Activated T-helper 9 cell treated with anti-CD3 and anti-CD28 coated beads, Interleukin-2, amount 50 U/mL, for 16 hours (primary cell): Measurements from ENCODE around the gene ZNF425.
"Not testable (repeated sequence)": the region's sequence is repeated elsewhere in the genome, so short reads cannot be mapped to it uniquely, and the experiment has no call there.

Experiments used
- DNase-seq: peaks from one replicate; pipeline ENCODE4 v3.0.0-alpha.2; 2020; ENCODE audit warnings: low read depth

Gene ZNF425, protein sequence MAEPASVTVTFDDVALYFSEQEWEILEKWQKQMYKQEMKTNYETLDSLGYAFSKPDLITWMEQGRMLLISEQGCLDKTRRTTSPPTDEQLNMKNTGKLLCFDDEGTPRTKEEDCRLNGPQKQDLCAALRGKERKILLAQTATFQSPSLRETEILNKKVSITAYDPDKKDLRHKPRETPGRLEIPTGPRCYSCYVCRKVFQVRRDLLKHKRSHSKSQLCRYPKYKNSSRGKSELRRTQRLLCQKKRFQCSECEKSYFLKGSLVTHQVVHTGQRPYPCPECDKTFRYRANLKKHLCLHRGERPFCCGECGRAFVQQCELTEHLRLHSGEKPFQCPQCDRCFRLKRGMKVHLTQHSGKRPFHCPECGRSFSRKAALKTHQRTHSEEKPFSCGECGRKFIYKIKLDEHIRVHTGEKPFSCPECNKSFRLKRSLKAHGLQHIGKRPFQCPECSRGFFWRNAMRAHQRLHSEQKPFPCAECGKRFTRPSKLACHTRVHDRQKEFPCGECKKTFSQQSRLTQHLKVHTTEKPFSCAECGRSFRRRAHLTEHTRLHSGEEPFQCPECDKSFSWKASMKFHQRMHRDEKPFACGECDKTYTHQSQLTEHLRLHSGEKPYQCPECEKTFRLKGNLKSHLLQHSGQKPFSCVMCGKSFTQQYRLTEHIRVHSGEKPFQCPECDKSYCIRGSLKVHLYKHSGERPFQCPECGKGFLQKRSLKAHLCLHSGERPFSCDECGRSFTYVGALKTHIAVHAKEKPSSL

DNA sequence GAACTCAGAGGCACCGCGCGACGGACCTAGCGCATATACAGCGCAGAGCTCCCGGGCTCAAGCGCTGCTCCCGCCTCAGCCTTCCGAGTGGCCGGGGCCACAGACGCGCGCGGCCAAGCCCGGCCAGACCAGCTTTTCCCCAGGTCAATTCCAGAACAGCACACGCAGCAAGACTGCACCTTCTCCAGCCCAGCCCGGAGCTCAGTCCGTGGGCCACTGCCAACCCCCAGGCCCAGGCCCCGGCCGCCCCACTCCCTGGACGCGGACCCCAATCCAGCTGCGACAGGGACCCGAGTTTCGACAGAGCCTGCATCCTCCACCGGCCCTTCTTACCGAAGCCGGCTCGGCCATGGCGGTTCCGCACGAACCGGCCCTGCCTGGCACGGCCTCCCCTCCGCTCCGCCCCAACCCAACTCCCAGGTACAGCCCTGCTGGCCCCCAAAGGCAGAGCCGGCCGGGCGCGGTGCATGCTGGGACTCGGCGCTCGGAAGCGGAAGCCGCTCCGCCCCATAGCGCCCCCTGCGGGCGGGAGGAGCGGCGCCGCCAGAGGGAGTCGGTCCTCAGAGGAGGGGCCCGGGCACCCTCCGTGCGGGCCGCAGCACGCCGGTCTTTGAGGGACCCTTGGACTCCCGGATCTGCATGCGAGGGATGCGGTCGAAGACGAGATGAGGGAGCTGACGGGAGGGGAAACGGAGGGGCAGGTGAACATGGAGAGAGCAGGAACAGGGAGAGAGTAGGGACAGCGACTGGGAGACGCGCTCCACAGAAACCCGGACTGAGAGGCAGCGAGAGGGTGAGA lies at the start of gene ZNF425:
TSS of gene ZNF425 (minus strand) at position 462 of the 799 bp plus-strand sequence. CDS start at position 351, 111 bp downstream.
- DNase-seq = peak; percentile 94

- DNase-seq = no peak
Measured at GRCh38 chr7:149175150-149175549, 49.0 kb upstream of the ZNF425 start.

DNA sequence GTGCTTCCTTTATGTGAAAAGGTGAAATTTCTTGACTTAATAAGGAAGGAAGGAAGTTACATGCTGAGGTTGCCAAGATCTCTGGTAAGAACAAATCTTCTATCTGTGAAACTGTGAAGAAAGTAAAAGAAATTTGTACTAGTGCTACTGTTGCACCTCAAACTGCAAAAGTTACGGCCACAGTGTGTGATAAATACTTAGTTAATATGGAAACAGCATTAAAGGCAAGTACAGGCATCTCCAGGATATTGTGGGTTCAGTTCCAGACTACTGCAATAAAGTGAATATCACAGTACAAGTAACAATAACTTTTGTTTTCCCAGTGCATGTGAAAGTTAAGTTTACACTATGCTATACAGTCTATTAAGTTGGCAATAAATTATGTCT lies 46.4 kb upstream of the ZNF425 start:
- no peak for DNase-seq

DNA sequence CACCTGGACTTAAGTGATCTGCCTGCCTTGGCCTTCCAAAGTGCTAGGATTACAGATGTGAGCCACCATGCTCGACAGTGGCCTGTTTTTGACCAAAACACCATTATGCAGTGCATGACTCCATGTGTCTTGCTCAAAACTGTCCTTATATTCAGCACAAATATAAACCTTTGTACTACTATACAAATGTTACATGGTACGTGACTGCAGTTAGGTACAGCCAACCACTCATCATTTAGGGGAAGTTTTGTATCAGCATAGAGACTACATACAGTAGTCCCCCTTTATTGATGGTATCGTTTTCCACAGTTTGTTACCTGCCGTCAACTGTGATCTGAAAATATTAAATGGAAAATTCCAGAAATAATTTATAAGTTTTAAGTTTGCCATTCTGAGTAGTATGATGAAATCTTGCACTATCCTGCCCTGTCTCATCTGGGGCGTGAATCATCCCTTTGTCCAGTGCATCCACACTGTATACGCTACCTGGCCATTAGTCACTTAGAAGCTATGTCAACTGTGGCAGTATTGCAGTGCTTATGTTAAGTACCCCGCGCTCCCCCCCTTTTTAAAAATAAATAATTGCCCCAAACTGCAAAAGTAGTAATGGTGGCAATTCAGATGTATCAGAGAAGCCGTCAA lies 45.9 kb upstream of the ZNF425 start:
- no peak for DNase-seq

- no peak for DNase-seq
Measured at GRCh38 chr7:149166630-149167352, 40.7 kb upstream of the ZNF425 start.

- DNase-seq = no peak
Measured at GRCh38 chr7:149166142-149166541, 40.0 kb upstream of the ZNF425 start.

- DNase-seq = no peak
Measured at GRCh38 chr7:149161241-149161848, 35.2 kb upstream of the ZNF425 start.

- DNase-seq = no peak
Measured at GRCh38 chr7:149156898-149157297, 30.8 kb upstream of the ZNF425 start.

DNA sequence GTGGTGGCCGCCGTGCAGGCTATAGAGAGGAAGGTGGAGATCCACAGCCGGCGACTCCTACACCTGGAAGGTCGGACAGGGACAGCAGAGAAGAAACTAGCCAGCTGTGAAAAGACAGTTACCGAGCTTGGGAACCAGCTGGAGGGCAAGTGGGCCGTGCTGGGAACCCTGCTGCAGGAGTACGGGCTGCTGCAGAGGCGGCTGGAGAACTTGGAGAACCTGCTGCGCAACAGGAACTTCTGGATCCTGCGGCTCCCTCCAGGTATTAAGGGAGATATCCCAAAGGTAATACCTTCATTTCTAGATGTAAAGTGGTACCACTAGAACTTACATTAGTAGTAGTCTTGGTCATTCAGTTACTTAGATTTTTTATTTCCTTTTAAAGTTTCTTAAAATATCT lies 27.9 kb upstream of the ZNF425 start:
- DNase-seq = no peak

DNA sequence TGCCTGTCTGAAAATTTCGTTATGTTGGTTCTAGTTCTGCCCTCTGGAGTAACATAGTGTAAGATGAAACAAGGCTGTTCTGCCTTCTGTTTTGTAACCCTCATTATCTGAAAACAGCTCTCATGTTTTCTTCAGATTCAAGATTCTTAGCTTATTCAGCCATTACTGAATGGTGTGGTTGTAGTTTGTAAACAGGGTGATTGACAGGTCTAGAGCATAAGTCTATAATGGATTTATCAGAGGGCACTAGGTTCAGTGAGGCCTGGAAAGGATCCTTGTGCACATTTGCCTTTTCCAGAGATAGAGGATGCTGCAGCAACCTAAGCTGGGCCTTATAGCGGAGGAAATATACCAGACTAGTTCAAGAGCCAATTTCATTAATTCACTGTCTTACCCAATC lies 27.2 kb upstream of the ZNF425 start:
- DNase-seq = no peak

DNA sequence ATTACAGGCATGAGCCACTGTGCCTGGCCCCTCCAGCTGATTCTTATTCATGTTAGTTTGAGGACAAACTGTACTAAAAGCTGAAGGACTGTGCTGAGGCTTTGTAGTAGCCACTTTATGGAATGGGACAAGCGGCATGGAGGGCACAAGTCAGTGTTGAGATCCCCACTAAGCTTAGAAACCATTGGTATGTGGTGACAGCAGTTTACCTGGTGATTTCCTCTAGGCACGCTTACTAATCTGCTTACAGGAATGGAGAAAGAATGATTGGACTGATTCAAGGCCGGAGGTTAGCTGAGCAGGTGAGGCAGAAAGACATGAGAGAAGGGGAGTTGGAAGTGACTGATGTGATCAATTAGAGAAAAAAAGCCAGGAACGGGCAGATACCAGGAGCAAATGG lies 24.9 kb upstream of the ZNF425 start:
- no peak for DNase-seq

DNA sequence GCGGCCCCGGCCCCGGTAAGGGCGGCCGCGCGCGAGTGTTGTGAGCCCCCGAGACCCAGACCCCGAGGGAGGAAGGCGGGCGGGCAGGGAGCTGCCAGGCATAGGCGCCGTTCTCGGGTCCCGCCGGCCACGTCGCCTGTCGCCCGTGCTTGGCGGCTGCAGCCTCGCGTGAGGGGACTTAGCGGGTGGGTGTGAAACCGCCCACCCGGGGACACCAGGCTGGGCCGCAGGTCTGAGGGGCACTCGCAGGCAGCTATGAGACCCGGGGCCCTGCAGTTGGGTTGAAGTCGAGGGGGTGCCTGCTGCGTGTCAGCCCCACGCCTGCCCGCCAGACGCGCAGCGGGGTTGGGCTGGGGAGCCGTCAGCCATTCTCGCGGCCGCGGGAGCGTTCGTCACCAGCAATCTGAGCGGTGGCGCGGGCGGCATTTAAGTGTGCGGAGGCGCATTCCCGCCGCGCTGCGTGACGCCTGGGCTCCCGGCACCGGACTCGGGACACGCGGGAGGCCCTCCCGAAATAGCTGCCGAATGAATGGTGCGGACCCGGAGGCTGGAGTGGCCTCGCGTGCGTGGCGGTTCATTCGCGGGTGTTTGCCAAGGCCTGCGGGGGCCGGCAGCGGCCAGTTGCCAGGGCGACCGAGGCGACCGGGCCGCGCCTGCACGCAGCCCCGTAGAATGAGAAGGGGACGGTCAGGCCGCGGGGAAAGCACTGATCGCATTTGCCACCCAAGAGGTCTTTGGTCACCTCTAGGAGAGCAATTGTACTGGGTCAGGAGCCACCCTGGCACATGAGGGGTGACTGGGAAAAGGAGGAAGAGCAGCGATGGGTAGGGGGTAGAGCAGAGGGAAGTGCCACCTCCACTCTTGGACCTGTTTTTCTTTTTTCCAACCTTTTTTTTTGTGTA lies 21.9 kb upstream of the ZNF425 start:
- peak; percentile 57 for DNase-seq

DNA sequence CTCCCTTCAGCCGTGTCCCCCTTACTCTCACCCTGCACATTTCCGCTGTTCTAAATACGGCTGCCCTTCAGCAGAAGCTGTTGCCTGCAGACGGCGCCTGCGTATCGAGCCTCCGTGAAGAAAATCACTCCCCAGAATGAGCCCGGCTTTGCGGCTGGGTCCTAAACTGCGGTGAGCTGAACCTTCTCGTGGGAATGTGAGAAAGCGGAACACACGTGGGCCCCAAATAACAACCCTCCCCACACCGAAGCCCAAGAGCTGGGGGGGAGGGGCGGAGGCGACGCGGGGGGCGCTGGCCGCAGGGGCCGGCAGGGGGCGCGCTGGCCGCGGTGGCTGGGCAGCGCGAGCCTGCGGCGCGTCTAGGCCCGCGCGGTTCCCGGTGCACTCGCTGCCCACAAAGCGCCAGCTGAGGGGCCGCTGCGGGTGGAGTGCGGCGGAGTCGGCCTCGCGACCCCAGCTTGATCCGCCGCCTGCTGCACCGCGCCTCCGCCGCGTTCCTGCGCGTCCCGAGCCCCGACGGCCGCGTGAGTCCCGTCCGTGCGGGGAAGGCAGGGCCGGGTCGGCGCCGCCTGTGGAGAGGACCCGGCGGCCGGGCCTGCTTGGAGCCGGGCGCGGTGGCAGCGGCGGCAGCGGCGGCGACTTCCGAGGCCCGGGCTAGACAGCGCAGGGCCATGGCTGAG lies 21.1 kb upstream of the ZNF425 start, which contains the start of gene ZNF398:
TSS of gene ZNF398 (plus strand) at position 382 of the 680 bp plus-strand sequence. CDS start at position 672, 290 bp downstream.
- DNase-seq = peak; percentile 74

DNA sequence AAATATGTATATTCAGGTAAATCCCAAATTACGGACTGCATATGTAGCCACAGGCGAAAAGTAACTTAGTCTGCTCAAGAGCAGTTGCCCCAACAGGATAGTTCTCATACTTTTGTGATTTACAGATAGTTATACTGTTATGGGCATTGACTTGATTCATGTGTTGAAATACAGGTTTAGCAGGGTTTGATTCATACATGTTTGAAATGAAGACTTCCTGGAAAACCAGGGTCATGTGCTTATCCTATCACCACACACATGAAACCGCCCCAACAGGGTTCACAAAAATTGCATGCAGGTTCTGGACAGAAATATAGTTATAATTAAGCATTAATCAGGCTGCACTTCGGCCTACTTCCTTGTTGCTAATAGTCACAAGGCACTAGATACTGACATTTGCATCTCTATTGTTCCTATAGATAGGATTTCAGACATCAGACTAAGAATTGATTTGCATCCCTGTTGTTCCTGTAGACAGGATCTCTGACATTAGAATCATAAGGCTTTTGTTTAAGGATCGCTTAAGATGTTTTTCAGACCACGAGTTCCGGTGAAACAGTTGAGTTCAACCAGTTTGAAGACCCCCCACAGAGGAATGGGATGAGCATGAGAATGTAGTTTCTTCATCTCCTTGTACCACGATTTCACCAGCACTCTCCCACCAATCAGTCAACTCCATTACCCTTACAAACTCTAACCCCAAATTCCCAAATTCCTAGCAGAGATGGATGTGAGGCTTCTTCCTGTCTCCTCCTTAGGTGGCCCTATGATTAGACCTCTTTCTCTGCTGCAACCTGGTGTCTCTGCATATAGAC lies 19.1 kb upstream of the ZNF425 start:
- DNase-seq = no peak

DNA sequence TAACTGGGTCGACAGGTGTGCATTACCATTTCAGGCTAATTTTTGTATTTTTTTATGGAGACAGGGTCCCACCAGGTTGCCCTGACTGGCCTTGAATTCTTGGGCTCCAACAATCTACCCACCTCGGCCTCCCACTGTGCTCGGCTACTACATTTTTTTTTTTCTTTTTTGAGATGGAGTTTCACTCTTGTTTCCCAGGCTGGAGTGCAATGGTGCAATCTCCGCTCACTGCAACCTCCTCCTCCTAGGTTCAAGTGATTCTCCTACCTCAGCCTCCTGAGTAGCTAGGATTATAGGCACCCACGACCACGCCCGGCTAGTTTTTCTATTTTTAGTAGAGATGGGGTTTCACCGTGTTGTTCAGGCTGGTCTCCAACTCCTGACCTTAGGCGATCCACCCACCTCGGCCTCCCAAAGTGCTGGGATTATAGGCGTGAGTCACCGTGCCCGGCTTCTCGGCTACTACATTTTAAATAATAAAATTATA lies 18.4 kb upstream of the ZNF425 start:
- not testable (repeated sequence) for DNase-seq

DNA sequence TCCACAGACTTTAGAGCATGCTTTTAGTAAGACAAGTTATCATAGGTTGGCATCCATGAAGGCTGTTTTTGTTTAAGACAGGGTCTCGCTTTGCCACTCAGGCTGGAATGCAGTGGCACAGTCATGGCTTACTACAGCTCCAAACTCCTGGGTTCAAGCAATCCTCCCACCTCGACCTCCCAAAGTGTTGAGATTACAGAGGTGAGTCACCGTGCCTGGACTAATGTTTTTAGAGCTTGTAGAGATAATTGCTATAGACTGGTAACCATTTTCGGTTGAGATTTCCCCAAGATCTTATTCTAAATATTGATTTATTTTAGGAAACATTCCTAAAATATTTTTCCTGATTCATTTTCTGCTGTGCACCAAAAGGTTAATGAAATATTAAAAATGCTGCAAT lies 15.8 kb upstream of the ZNF425 start:
- DNase-seq = no peak

- DNase-seq = no peak
Measured at GRCh38 chr7:149140831-149141230, 14.7 kb upstream of the ZNF425 start.

DNA sequence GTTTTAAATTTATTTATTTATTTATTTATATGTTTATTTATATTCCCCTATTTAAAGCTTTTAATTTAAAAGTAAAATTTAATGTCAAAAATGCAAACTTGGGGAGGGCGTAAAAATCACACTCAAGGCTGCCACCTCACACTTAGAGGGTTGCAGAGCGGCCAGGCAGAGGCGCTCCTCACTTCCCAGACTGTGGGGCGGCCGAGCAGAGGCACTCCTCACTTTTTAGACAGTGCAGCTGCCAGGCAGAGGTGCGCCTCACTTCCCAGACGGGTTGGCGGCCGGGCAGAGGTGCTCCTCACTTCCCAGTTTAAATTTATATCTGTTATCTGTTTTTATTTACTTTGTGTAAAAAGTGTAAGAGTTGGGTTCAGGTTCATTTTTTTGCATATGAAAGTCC lies 10.0 kb upstream of the ZNF425 start:
- no peak for DNase-seq
